CD4-positive, alpha-beta T cell treated with Interleukin-1 beta for 1 hour (primary cell): ENCODE results near the gene SPRR2F.
"Not testable (repeated sequence)": the region's sequence is repeated elsewhere in the genome, so short reads cannot be mapped to it uniquely, and the experiment has no call there.

Experiments used
- DNase-seq, 2 donors: peaks; one replicate each; pipeline ENCODE4 v3.0.0-alpha.2; 2020 to 2022

The SPRR2F gene, protein sequence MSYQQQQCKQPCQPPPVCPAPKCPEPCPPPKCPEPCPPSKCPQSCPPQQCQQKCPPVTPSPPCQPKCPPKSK

GRCh38 chr1:153113416-153113815, at the start of gene SPRR2F:
Gene SPRR2F (minus strand): TSS chr1:153113516. CDS start chr1:153112733, 783 bp downstream.
- DNase-seq, result no peak

- DNase-seq, result no peak
Observed at GRCh38 chr1:153155541-153155940, 42.2 kb upstream of the SPRR2F start.

GRCh38 chr1:153152481-153152880, 39.2 kb upstream of the SPRR2F start:
- no peak for DNase-seq

- DNase-seq, result no peak
Observed at GRCh38 chr1:153150846-153151245, 37.5 kb upstream of the SPRR2F start, which contains the start of gene SPRR2G. Gene SPRR2G (minus strand): TSS chr1:153150890. CDS start chr1:153150110, 780 bp downstream.

DNA sequence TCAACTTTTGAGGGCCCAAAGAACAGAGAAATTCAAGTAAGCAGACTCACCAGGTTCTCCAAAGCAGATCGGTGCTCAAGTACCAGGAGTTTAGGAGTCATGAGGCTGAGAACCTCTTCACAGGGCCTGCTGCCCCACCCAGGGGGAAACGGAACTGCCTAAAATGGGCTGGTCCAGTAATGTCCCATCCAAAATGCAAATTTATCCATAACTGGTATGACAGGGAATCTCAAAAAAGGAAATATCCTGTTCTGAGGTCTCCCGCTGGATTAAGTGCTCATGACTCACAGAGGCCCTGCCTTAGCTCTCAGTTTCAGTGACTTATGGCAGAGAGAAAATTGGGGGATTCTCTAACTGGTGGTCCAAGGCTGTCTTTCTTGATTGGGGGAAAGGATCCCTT, 28.1 kb upstream of the SPRR2F start:
- no peak for DNase-seq

- DNase-seq, result no peak
Observed at GRCh38 chr1:153140484-153140883, 27.2 kb upstream of the SPRR2F start.

DNA sequence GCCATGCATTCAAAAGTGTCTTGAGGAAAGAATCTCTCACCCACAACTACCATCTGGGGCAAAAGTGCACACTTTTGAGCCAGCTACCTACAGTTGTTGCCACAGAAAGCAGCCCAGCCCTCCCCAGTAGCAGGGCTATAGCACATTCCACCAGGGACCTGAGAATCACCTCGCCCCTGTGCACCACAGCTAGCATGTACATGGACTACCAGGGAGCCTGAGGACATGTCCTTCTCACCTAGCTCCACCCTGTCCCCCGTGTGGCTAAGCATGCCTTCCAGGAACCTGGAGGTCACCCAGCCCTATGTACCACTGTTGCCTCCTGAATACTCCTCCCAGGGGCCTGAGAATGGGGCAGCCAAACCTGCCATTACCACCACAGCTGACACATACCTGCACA, 20.4 kb upstream of the SPRR2F start:
- DNase-seq, result no peak

DNA sequence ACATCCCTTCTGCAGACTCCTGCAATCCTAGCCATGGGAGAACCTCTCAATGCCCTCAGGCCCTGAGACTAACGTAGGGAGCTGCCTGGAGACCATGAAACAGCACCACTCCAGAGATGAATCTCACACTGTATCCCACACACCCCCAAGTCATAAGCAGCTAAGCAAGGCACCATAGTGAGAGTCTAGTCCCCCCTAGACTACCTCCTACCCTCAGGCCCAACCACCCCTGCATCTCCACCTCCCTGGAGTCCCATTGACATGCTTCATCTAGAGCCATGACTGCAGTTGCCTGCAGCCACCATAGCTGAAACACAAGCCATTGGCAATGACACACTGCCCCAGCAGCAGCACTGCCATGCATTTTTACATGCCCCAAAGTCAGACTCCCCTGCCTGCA, 20.0 kb upstream of the SPRR2F start:
- no peak for DNase-seq

GRCh38 chr1:153128688-153129087, 15.4 kb upstream of the SPRR2F start:
- DNase-seq, result not testable (repeated sequence)

DNA sequence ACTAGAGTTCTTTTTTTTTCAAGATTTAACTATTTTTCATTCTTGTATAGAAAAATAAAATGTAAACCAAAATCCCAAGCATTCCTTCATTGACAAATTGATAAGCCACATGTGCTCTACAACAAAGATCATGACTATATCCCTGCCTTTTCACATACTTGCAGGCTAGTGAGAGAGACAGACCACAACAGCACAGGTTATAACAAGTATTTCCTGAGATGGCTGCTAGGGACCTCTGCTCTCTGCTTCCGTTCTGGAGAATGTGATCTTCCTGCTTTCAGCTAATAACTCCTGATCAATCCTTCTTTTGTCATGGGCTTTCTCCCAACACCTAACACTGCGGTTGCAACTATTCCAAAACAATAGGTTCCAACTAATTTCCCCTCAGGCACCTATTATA, 14.0 kb upstream of the SPRR2F start:
- DNase-seq, result no peak

DNA sequence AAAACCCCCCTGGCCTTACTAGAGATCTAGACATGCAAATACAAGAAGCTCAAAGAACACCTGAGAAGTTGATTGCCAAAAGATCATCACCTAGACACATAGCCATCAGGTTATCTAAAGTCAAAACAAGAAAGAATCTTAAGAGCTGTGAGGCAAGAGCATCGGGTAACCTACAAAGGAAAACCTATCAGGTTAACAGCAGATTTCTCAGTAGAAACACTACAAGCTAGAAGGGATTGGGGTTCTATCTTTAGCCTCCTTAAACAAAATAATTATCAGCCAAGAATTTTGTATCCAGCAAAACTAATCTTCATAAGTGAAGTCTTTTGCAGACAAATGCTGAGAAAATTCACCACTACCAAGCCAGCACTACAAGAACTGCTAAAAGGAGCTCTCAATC, 12.2 kb upstream of the SPRR2F start:
- no peak for DNase-seq

GRCh38 chr1:153123793-153124192, 10.5 kb upstream of the SPRR2F start:
- not testable (repeated sequence) for DNase-seq

DNA sequence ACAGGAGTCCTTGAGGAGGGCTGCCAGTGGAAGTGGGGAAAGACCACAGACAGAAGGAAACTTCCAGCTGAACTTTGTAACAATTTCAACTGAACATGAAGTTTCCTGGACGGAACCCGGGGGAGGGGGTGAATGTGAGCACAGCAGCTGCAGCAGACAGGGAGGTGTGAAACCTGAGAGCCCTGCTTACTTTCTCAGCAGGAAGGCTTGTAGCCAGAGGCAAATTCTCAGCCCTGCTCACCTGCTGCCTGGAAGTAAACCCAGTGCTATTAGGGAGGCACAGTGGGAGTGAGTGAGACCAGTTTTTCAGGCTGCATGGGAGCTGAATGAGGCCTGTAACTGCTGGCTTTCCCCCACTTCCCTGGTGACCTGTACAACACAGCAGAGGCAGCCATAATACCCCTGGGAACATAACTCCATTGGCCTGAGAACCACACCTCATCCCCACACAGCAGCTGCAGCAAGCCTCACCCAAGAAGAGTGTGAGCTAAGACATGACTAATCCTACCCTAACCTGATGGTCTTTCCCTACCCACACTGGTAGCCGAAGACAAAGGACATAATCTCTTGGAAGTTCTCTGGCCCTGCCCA, 9.6 kb upstream of the SPRR2F start:
- DNase-seq, result no peak

DNA sequence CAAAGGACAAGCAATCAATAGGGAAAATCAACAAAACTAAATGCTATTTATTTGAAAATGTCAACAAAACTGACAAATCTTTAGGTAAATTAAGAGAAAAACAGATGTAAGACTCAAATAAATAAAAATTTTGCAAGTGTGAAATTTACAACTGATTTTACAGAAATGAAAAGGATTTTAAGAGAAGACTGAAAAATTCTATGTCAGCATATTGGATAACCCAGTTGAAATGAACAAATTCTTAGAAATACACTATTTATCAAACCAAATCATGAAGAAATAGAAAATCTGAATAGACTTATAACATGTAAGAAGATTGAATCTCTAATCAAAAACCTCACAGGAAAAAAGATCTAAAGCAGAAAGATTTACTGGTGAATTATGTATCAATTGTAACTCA, 7.6 kb upstream of the SPRR2F start:
- no peak for DNase-seq

DNA sequence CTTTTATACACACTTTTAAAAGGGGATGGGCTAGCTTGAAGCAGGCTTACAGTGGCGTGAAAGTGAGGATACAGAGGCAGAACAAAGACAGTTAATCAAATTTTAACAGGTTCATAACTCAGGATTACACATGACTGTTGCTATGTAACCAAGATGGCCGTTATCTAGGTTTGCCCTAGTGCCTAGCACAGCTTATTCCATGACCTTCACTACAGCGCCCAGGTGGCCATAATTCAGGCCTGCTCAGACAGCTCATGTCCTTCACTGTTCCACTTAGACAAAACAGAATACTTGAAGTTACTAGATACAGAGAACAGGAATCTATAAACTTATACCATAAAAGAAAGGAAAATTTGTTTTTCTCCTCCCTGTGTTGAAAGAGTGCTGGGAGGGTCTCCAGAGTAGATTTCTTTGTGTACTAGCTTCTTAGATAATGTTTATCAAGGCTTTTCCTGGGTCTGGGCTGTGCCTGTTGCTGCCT, 6.2 kb upstream of the SPRR2F start:
- DNase-seq, result no peak

DNA sequence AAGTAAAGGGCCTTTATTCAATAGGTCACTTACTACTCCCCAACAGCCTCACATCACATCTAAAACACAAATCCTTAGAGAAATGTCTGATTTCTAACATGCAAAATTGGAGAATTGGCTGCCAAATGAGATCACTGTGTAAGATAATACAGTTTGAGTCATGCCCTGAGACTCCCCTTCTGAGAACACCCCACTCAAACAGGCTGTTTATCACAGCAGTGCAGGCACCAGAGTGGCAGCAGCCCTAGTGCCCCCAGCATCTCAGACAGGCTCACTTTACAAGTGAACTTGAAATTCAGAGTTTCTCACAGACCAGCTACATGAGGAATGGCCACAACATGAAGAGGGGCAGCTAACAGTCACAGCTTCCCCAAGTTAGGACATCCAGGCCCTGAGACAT, 1.9 kb upstream of the SPRR2F start:
- DNase-seq, result not testable (repeated sequence)

DNA sequence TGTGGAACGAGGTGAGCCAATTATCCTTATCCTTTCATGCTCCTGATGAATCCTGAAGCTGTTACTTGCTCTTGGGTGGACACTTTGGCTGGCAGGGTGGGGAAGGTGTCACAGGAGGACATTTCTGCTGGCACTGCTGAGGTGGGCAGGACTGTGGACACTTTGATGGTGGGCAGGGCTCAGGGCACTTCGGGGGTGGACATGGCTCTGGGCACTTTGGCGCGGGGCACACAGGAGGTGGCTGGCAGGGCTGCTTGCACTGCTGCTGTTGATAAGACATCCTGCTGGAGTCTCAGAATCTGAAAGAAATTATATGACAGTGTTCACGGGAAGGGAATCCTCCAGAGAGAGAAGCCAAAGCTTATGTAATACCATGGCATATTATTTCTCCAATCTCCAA, 862 bp downstream of the SPRR2F start:
- not testable (repeated sequence) for DNase-seq

DNA sequence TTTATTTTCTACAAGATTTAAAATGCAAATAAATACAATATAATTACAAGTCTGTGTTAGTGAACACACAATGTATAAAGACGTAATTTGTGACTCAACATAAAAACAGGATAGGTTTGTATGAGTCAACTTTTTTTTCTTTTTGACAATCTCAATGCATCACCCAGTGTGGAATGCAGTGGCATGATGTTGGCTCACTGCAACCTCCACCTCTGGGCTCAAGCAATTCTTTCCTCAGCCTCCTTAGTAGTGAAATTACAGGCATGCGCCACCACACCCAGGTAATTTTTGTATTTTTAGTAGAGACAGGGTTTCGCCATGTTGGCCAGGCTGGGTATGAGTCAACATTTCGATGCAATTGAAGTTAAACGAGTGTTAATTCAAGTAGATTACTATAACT, 13.1 kb downstream of the SPRR2F start:
- no peak for DNase-seq

GRCh38 chr1:153099461-153100045, 13.8 kb downstream of the SPRR2F start:
- DNase-seq, result no peak

DNA sequence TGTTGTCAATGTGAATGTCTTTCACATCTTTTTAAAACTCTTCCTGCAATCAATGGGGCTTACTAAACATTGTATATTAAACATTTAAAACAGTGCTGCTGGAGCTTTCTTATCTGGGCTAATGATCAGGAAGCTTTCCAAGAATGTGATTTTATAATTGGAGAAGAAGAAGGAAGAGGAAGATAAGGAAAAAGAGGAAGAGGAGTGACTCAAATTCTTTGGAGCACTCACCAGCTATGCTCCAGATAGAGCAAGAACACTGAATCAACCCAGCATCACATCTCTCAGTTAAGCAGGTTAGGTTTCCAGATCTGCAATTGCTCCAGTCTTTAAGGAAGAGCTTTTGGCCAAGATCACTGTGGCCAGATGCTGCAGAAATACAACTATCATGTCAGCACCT, 17.6 kb downstream of the SPRR2F start:
- DNase-seq, result no peak

DNA sequence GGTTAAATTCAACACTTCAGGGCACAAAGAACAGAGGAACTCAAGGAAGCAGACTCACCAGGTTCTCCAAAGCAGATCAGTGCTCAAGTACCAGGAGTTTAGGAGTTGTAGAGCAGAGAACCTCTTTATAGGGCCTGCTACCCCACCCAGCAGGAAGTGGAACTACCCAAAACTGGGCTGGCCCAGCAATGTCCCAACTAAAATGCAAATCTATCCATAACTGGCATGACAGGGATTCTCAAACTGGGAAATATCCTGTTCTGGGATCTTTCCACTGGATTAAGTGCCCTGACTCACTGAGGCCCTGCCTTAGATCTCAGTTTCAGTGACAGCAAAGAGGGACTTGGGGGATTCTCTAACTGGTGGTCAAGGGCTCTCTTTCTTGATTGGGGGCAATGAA, 18.9 kb downstream of the SPRR2F start, which contains the start of gene SPRR2E:
Gene SPRR2E (minus strand): TSS at position 101 of the 400 bp plus-strand sequence. CDS start 775 bp downstream, outside the sequence.
- no peak for DNase-seq

DNA sequence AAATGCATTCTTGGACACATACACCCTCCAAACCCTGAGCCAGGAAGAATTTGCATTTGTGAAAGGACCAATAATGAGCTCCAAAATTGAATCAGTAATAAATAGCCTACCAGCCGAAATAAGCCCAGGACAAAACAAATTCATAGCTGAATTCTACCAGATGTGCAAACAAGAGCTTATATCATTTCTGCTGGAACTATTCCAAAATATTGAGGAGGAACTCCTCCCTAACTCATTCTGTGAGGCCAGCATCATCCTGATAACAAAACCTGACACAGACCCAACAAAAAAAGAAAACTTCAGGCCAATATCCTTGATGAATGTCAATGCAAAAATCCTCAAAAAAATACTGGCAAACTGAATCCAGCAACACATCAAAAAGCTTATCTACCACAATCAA, 25.7 kb downstream of the SPRR2F start:
- DNase-seq, result no peak

DNA sequence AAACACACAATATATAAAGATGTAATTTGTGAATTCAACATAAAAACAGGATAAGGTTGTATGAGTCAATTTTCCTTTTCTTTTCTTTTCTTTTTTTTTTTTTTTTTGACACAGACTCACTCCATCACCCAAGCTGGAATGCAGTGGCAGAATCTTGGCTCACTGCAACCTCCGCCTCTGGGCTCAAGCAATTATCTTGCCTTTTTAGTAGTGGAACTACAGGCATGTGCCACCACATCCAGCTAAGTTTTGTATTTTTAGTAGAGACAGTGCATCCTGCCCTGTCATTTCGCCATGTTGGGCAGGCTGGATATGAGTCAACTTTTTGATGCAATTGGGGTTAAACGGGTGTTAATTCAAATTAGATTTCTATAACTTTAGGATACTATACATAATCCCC, 31.6 kb downstream of the SPRR2F start:
- no peak for DNase-seq
